Stimulated activated CD4-positive, alpha-beta T cell treated with anti-CD3 and anti-CD28 coated beads, TNF-alpha, amount 100 ng/mL, for 1 hour (primary cell): ENCODE data around the gene CNKSR2.

Experiments
- DNase-seq, 3 donors: peaks; one replicate each; pipeline ENCODE4 v3.0.0-alpha.2; 2020; ENCODE audit warnings: low read depth in 3 of 3, low spot score in 1 of 3

The CNKSR2 gene

DNA sequence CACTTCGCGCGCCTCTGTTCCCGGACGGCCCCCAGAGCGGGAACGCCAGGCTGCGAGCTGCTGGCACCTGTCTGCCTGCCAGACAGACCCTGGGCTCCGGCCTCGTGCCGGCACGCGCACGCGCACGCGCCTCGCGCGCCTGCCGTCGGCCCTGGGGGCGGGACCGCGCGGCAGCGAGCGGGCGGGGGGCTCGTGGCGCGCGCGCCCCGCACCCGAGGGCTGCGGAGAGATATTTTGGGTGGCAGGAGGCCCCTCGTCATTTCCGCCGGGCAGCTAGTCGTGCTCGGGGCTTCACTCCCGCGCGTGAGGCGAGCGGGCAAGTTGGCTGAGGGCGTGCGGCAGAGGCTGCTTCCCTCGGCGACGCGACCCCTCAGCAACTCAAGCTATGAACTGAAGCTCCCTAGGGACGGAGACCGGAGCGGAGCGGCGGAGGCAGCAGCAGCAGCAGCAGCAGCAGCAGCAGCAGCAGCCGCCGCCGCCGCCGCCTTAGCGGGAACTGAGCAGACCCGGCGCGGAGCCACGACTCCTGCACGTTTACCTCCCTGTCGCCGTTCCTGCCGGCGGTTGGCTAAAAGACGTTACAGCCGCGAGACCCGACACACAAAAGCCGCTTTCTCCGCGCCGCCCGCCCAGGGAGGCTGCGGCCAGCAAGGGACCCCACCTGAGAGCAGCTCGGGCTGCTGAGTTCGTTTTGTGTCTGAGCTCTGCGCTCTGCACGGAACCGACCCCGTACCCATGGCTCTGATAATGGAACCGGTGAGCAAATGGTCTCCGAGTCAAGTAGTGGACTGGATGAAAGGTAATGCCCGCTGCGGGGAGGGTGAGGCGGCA is at the start of gene CNKSR2:
Gene CNKSR2, plus strand, starts transcription at position 256 of the 831 bp plus-strand sequence. Its CDS starts 480 bp downstream, at position 736.
- peak; percentile 19 to 57 (median 41) for DNase-seq

GRCh38 chrX:21354725-21355124 is 19.5 kb upstream of the CNKSR2 start:
- DNase-seq, result no peak

DNA sequence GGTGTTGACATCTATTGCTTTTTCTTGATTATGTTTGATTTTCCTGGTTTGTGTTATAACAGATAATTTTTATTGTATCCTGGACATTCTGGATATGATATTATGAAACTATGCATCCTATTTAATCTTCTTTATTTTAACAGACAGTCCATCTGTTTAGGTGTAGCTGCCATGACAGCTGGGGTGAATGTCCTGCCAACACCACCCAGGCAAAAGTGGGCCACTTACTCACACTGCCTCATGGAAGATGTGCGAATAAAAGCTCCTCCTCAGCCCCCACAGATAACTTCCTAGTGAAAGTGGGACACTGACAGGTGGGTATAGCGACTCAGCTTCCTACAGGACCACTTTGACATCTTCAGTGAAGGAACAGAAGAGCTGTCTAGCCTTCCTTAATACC is 18.4 kb upstream of the CNKSR2 start:
- no peak for DNase-seq

DNA sequence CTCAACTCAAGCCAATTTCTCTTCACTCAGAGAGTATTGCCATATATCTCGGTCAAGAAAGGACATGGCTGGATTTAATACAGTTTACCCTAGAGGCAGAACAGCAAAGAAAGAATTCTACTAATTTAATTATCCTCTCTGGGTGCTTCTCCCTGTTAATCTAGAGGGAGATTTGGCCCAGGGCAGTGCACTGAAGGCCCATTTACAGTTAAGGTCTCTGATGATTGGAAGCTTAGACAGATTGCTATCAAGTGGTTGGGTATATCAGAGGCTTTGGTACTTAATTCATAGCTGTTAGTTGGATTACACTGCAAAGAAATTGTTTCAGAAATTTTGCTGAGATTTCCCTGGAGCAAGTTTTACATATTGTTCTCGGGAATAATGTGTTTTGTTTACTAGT is 4.6 kb upstream of the CNKSR2 start:
- DNase-seq, result no peak

DNA sequence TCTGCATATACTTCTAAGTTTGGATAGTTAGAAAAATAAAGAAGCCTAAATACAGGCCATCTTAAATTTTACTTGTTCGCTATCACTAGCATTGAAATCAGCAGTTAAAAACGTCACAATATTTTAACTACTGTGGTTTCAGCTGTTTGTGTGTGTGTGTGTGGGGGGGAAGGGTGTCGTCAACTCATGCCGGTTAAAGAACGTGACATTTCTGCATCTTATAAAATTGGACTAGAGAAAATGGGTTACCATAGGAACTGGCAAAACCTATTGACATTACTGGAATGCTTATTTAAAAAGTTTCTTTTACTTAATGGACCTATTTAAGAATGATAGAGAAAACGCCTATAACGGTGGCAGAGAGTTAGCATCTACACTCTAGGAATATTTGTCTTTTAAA is 1.2 kb upstream of the CNKSR2 start:
- DNase-seq, result no peak

- no peak for DNase-seq
These were observed 518 bp upstream of the CNKSR2 start for GRCh38 chrX:21373637-21374162.

DNA sequence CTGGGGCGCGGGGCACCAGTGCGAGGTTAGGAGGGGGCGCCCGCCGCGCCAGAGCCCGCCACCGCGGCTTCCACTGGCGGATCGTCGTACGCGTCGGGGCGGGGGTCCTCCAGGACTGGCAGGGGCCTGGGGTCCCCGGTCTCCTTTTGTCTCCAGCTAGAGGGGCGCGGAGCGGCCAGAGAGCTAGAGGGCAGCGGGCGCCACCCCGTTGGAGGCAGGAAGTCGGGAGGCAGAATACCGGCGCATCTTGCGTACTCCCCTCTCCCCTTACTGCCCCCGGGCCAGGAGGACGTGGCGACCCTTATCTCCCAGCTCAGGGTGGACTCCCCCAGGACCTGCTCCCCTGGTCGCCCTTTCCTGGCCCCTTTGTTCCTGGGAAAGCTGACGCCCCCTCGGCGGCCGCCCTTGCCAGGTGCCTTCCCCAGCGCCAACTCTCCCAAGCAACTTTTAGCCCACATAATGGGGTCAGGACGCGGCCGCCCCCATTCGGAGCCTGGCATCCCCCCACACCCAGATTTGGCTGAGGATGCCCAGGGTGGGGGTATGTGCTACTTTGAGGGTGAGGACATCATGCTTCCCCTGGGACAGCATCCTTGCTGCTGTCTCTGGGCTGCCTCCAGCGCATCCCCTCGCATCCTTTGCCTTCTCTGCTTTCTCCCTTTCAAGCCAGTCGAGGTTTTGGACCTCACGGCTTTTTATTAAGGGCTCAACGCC is 933 bp downstream of the CNKSR2 start:
- no peak for DNase-seq

GRCh38 chrX:21375708-21376009 is 1.4 kb downstream of the CNKSR2 start:
- no peak for DNase-seq

DNA sequence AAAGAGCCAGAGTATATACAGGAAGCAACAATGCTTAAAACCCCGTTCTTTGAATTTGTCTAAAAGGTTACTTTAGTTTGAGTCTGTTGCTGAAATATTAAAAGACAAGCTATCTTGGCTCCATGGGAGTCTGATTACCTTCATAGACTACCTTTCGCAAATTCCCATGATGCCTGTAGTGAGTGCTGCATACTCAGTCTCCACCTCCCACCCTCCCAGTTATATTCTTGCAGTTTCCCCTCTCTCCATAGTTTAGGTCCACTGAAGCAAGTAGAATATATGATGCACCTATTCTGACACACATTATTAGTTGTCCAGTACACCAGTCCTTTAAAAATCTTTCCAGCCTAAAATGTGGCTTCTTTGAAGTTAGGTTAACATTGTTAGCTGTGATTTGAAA is 2.4 kb downstream of the CNKSR2 start:
- no peak for DNase-seq

DNA sequence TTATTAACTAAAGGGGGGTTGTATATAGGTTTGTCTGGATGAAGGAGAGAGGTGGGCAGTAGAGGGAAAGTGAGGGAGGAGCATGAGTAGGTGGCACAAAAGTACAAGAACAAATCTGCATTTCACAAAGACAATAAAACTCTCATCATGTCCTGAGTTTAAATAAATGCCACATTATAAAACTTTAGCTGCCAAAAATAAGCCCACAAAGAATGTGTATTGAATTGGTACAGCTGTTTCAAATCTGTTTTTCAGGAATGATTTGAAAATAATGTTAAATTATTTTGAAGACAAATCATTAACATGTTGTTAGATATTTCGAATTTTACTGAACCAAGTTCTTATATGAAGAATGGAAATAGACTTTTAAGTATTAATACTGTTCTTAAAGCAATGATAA is 5.8 kb downstream of the CNKSR2 start:
- no peak for DNase-seq

DNA sequence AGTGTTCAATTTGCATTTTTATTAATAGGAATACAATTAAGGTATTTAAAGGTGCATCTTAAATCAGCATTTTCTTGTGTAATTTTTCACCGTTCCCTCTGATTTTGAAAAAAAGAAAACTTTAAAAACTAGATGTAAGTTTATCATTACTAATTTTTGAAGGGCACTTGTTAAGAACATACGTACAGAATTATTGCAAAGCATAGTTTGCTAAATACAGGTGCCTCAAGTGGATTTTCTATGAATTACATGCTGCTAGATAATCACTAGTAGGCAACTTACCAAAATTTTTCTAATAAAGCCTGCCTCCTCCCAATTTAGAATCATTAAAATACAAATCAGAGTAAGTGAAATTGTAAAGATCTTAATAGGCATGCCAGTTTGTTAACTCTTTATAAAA is 8.5 kb downstream of the CNKSR2 start:
- no peak for DNase-seq

GRCh38 chrX:21383546-21383945 is 9.3 kb downstream of the CNKSR2 start:
- DNase-seq, result no peak

DNA sequence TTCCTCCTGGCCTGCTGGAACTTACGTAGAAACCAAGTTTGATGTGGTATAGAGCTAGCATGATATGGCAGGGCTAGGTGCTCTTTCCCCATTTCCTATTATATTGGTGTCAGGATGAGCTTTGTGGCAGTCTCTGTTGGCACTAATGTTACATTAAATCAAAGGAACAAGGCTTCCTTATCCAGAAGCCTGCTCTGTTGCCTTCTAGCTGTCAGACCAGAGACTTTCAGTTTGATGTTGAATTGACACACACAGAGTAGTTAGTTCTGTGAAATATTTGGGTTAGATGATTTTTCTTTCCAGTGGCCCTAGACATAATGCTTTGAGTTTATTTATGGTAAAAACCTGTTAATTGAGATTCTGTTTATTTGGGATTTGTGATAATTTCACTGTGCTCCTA is 10.0 kb downstream of the CNKSR2 start:
- DNase-seq, result no peak

- DNase-seq, result no peak
These were observed 20.6 kb downstream of the CNKSR2 start for GRCh38 chrX:21394792-21395191.

DNA sequence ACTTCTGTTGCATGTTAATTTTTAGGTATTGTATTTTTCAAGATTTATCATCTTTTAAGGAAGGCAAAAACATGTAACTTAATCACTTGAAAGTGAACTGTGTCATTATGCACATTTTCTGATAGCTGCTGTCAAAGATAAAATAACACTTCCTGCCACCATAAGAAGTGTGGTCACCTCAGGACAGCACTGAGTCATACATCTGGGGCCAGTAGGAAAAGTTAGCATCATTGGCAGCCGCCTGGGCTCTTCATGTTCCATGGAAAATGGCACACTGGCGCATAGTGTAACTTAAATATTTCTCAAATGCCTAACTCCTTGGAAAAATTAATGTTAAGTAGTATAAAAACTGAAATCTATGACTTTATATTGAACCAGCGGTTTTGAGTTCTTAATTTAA is 24.2 kb downstream of the CNKSR2 start:
- DNase-seq, result no peak

DNA sequence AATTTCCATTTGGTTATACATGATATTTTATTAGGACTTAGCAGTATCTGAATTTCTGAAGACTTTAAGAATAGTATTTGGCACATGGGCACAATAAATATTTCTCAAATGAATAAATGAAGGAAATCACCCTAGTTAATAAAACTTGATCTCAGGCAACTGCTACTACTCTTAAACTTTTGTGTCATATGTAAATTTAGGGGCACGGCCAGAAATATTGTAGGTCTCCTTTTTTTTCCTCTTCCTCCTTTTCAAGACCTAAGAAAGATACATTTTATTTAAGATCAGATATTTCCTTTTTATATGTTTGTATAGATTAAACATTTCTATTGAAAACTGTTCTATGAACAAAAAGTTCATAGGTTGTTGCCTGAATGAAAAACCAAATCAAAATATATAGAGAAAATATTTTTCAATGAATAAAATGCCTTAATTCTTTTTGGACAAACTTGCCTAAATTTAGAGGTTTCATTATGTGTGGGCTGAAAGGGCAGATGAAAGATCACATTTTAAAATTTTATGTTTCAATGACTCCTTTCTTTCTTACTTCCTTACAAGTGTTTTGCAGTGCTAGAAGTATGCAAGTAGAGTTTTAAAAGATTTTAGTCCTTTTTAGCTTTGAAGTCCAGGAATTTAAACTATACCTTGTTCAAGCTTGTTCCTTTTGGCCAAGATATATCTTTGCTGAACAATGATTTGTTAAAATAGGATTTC is 26.3 kb downstream of the CNKSR2 start:
- no peak for DNase-seq

GRCh38 chrX:21408307-21408706 is 34.1 kb downstream of the CNKSR2 start:
- no peak for DNase-seq

- no peak for DNase-seq
These were observed 34.6 kb downstream of the CNKSR2 start for GRCh38 chrX:21408788-21409187.

- DNase-seq, result no peak
These were observed 37.8 kb downstream of the CNKSR2 start for GRCh38 chrX:21412029-21412428.

- DNase-seq, result no peak
These were observed 38.7 kb downstream of the CNKSR2 start for GRCh38 chrX:21412883-21413282.

DNA sequence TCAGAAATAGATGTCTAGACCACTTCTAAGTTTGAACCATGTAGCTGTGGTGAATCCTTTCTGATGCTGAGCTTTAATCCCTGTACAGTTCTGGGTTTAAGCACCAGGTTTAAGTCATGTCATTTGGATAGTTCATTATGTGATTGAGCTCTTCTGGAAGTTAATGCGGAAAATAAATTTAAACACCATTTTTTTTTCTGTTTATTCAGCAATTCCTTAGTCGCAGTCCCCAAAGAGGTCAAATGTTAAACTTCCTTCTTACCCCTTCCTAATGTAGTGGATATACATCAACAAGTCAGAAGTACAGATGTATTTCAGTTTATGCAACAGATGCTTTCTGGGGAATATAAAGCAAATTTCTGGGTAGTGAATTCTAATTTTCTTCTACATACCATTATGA is 52.9 kb downstream of the CNKSR2 start:
- no peak for DNase-seq

DNA sequence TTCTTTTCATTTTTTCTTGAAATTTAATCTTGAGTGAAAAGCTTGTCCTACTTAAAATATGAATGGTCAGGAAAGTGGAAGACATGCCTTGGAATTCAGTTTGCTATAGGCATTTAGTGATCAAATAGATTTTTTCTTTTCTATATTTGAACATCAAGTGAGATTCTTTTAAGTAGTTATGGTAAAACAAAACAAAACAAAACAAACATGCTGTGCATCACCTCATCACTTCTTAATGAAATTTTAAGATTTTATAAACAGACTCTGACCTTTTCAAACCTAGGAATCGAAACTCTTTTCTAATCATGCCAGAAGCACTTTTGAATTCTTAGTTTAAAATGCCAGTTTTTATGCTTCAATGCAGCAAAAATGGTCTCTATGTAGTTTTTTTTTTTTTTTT is 62.8 kb downstream of the CNKSR2 start:
- DNase-seq, result no peak
